Panc1 (cell line): ENCODE results near the gene PEX5L. TPM values are rescaled to one million over a fixed set of nuclear protein-coding genes. Genes with fewer than 3 reads are reported as not detected.

Source experiments
- ATAC-seq: fragments of 200-7000 bp; cut with Tn5 transposase; 2 replicates; pipeline ENCODE4 v1.9.1; 2020; ENCODE audit warnings: mild to moderate bottlenecking, moderate library complexity
- BruUV-seq: library from RNA; stranded (reverse); fragments of 400-500 nt; replicated peaks from 2 replicates; lab custom pipeline; 2021; lab: Mats Ljungman, UMichigan
- CTCF ChIA-PET: fragments of 300-600 bp; sonication (Branson Sonifier 250); formaldehyde crosslinking; loops from one replicate; lab custom pipeline; 2022; ENCODE audit warnings: antibody characterized with exemption; lab: Charles Lee
- POLR2A ChIA-PET: fragments of 300-600 bp; sonication (Branson Sonifier 250); formaldehyde crosslinking; loops from one replicate; lab custom pipeline; 2022; ENCODE audit warnings: antibody characterized with exemption; lab: Charles Lee
- DNase-seq: peaks from one replicate; pipeline ENCODE4 v3.0.0-alpha.2; 2010; ENCODE audit warnings: low read depth, low spot score
- H3K27ac ChIP-seq: 2 replicates; pipeline ENCODE4 v1.5.1; 2011; ENCODE audit warnings: mild to moderate bottlenecking, low read length, inconsistent platforms
- H3K27me3 ChIP-seq: fragments of 200-500 bp; sonication (Bioruptor generic); 2 replicates; pipeline ENCODE4 v1.6.0; 2014; ENCODE audit warnings: low read length, inconsistent platforms; ENCODE audit not compliant: control insufficient read depth, insufficient read depth
- H3K36me3 ChIP-seq: fragments of 200-500 bp; sonication (Bioruptor generic); 2 replicates; pipeline ENCODE4 v1.5.1; 2014; ENCODE audit warnings: inconsistent platforms, mild to moderate bottlenecking, low read length, moderate library complexity; ENCODE audit not compliant: control insufficient read depth, insufficient read depth
- H3K4me1 ChIP-seq: 2 replicates; pipeline ENCODE4 v1.5.1; 2011; ENCODE audit warnings: inconsistent platforms, mild to moderate bottlenecking, low read length, moderate library complexity; ENCODE audit not compliant: control insufficient read depth, insufficient read depth
- H3K4me3 ChIP-seq, 2 experiments: 2 replicates each; pipeline ENCODE4 v1.5.1; 2011 to 2012; ENCODE audit warnings: low read depth in 2 of 2, low read length in 2 of 2, mild to moderate bottlenecking in 2 of 2, inconsistent platforms in 1 of 2, moderate library complexity in 1 of 2
- H3K9me3 ChIP-seq: fragments of 200-500 bp; sonication (Bioruptor generic); 2 replicates; pipeline ENCODE4 v1.5.1; 2014; ENCODE audit warnings: low read depth, mild to moderate bottlenecking, inconsistent platforms, low read length, moderate library complexity; ENCODE audit not compliant: control insufficient read depth, insufficient read depth
- POLR2AphosphoS5 ChIP-seq: IDR thresholded peaks from 2 replicates; pipeline ENCODE4 v1.6.1; 2012; ENCODE audit warnings: mild to moderate bottlenecking, low read depth, low read length, moderate library complexity
- SIN3A ChIP-seq: IDR thresholded peaks from 2 replicates; pipeline ENCODE4 v1.6.1; 2012; ENCODE audit warnings: low read depth, mild to moderate bottlenecking, low read length, moderate library complexity, borderline replicate concordance; ENCODE audit not compliant: insufficient read depth
- TCF7L2 ChIP-seq: IDR thresholded peaks from 2 replicates; pipeline ENCODE4 v1.6.1; 2011; ENCODE audit warnings: mild to moderate bottlenecking, low read depth, low read length, inconsistent platforms
- in situ Hi-C: cut with HindIII; loops from 2 replicates; pipeline ENCODE4 v1.10.0; 2016; ENCODE audit warnings: low sequenced_read_pairs, low pct_unique_long_range_greater_than_20kb
- intact Hi-C: fragments of 100-400 bp; cut with micrococcal nuclease; formaldehyde crosslinking; loops from one replicate; pipeline ENCODE4 v1.10.0; 2022; ENCODE audit not compliant: unreplicated experiment
- total RNA-seq: library from RNA; stranded (reverse); gene quantifications from one replicate; pipeline ENCODE4 v1.2.1, GENCODE V29; 2021; ENCODE audit not compliant: unreplicated experiment
- TF ChIP-seq, protein P1 (sequence below), 2 experiments: IDR thresholded peaks; 2 replicates each; pipeline ENCODE4 v1.6.1; 2011 to 2012; ENCODE audit warnings: low read depth in 2 of 2, control low read depth in 1 of 2, low read length in 1 of 2, mild to moderate bottlenecking in 1 of 2, moderate library complexity in 1 of 2; ENCODE audit not compliant: insufficient read depth in 1 of 2
- TF ChIP-seq, protein P2 (sequence below): fragments of 450-650 bp; IDR thresholded peaks from 2 replicates; pipeline ENCODE4 v1.5.1; 2017; ENCODE audit warnings: mild to moderate bottlenecking

The PEX5L gene
- total RNA-seq, 1 experiment from 2014 or later, result 0.23 TPM

DNA sequence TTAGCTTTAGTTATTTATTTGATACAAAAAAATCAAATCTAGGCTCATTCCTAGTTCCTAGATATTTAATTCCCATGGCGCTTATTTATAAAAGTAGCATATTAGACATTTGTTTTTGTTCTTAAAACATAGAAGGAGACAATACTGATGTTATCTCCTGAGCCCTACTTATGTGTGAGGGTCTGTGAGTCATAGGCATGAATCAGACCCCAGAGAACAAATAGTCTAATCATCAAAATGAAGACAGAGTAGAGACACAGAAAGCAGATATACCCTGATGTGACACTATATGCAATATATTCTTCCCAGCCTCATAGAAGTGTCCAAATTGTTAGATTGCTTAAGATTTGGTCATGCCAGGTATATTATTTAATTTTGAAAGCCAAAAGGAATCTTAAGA lies 44.9 kb downstream of the PEX5L start:
- TF ChIP-seq, protein P1, sequence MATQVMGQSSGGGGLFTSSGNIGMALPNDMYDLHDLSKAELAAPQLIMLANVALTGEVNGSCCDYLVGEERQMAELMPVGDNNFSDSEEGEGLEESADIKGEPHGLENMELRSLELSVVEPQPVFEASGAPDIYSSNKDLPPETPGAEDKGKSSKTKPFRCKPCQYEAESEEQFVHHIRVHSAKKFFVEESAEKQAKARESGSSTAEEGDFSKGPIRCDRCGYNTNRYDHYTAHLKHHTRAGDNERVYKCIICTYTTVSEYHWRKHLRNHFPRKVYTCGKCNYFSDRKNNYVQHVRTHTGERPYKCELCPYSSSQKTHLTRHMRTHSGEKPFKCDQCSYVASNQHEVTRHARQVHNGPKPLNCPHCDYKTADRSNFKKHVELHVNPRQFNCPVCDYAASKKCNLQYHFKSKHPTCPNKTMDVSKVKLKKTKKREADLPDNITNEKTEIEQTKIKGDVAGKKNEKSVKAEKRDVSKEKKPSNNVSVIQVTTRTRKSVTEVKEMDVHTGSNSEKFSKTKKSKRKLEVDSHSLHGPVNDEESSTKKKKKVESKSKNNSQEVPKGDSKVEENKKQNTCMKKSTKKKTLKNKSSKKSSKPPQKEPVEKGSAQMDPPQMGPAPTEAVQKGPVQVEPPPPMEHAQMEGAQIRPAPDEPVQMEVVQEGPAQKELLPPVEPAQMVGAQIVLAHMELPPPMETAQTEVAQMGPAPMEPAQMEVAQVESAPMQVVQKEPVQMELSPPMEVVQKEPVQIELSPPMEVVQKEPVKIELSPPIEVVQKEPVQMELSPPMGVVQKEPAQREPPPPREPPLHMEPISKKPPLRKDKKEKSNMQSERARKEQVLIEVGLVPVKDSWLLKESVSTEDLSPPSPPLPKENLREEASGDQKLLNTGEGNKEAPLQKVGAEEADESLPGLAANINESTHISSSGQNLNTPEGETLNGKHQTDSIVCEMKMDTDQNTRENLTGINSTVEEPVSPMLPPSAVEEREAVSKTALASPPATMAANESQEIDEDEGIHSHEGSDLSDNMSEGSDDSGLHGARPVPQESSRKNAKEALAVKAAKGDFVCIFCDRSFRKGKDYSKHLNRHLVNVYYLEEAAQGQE (IDR thresholded peaks at IDR 0.05; ENCODE audit: insufficient read depth in 1 of 2, low read depth in 2 of 2, low read length in 1 of 2), result no peak
- no peak for TF ChIP-seq TCF7L2
- TF ChIP-seq, protein P2, sequence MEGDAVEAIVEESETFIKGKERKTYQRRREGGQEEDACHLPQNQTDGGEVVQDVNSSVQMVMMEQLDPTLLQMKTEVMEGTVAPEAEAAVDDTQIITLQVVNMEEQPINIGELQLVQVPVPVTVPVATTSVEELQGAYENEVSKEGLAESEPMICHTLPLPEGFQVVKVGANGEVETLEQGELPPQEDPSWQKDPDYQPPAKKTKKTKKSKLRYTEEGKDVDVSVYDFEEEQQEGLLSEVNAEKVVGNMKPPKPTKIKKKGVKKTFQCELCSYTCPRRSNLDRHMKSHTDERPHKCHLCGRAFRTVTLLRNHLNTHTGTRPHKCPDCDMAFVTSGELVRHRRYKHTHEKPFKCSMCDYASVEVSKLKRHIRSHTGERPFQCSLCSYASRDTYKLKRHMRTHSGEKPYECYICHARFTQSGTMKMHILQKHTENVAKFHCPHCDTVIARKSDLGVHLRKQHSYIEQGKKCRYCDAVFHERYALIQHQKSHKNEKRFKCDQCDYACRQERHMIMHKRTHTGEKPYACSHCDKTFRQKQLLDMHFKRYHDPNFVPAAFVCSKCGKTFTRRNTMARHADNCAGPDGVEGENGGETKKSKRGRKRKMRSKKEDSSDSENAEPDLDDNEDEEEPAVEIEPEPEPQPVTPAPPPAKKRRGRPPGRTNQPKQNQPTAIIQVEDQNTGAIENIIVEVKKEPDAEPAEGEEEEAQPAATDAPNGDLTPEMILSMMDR, result no peak
- no peak for TF ChIP-seq SIN3A
- no peaks in the 10 kb centered on the region for H3K9me3 ChIP-seq
- intact Hi-C loops, result no loop called here
- DNase-seq (no peak), ATAC-seq (no peak)
- no peaks in the 10 kb centered on the region for H3K36me3 ChIP-seq
- no peak overlapping the region for H3K27ac ChIP-seq
- POLR2A ChIA-PET, result no interaction called here
- no peak overlapping the region for H3K4me3 ChIP-seq
- CTCF ChIA-PET, result no interaction called here
- in situ Hi-C loops, result no loop called here
- no peaks in the 10 kb centered on the region for H3K27me3 ChIP-seq
- H3K4me1 ChIP-seq, result no peaks in the 10 kb centered on the region
- no TSS peak for BruUV-seq

DNA sequence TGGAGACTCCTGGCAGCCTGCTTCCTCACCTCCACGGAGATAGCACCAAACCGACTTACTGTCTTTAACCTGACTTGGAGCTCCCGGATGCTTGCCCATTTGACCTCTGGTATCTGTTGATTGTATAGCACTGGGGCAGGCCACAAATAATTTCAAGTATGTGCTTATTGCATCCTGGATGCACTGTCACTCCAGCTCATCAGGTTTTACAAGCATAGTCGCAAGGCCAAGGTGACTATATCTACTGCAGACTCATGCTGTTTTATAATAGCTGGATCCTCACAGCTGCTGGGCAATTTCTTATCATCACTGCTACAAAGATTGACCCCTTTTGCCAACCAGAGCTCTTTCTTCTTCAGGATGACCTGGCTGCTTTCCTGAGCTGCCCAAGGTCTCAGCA lies 45.6 kb downstream of the PEX5L start:
- BruUV-seq, result no TSS peak
- ChIA-PET POLR2A (no interaction called here), CTCF (no interaction called here)
- no peaks in the 10 kb centered on the region for H3K27me3 ChIP-seq
- no peaks in the 10 kb centered on the region for H3K36me3 ChIP-seq
- intact Hi-C loops (no loop called here), in situ Hi-C loops (no loop called here)
- no peak overlapping the region for H3K27ac ChIP-seq
- no peaks in the 10 kb centered on the region for H3K4me1 ChIP-seq
- DNase-seq (no peak), ATAC-seq (peak; percentile 62)
- no peak overlapping the region for H3K4me3 ChIP-seq
- TF ChIP-seq TCF7L2 (peak; percentile 68; the same call in 1 of the 2 replicates), SIN3A (no peak)
- no peaks in the 10 kb centered on the region for H3K9me3 ChIP-seq

GRCh38 chr3:179981646-179982045 lies 55.1 kb downstream of the PEX5L start:
- no peaks in the 10 kb centered on the region for H3K9me3 ChIP-seq
- H3K27ac ChIP-seq, result no peak overlapping the region
- ATAC-seq (no peak), DNase-seq (no peak)
- ChIA-PET POLR2A (no interaction called here), CTCF (no interaction called here)
- no peaks in the 10 kb centered on the region for H3K36me3 ChIP-seq
- TF ChIP-seq, protein P2, result no peak
- TF ChIP-seq, protein P1 (IDR thresholded peaks at IDR 0.05; ENCODE audit: insufficient read depth in 1 of 2, low read depth in 2 of 2, low read length in 1 of 2), result no peak
- TF ChIP-seq SIN3A, result no peak
- no peak for TF ChIP-seq TCF7L2
- no peak for TF ChIP-seq POLR2AphosphoS5
- BruUV-seq, result no TSS peak
- no peaks in the 10 kb centered on the region for H3K27me3 ChIP-seq
- no peak overlapping the region for H3K4me3 ChIP-seq
- in situ Hi-C loops, result no loop called here
- H3K4me1 ChIP-seq, result no peaks in the 10 kb centered on the region
- intact Hi-C loops, result no loop called here
